HepG2 (cell line): Measurements from ENCODE around the gene CIAO3. TPM values are rescaled to one million over a fixed set of nuclear protein-coding genes. Genes with fewer than 3 reads are reported as not detected.

Source experiments
- MTA3 ChIP-seq: sonication (generic); formaldehyde crosslinking; IDR thresholded peaks from 2 replicates; pipeline ENCODE4 v1.4.0; 2020; ENCODE audit warnings: missing genetic modification reagents
- THYN1 ChIP-seq: sonication (generic); formaldehyde crosslinking; IDR thresholded peaks from 2 replicates; pipeline ENCODE4 v1.8.1; 2023; ENCODE audit warnings: low read depth, mild to moderate bottlenecking, moderate library complexity, missing genetic modification reagents, borderline replicate concordance
- ZFY ChIP-seq: sonication (generic); formaldehyde crosslinking; IDR thresholded peaks from 2 replicates; pipeline ENCODE4 v1.4.0; 2020; ENCODE audit warnings: missing genetic modification reagents
- ZNF17 ChIP-seq: sonication (generic); formaldehyde crosslinking; IDR thresholded peaks from 2 replicates; pipeline ENCODE4 v1.5.0; 2020; ENCODE audit warnings: mild to moderate bottlenecking, missing genetic modification reagents
- ZNF782 ChIP-seq: sonication (generic); formaldehyde crosslinking; IDR thresholded peaks from 2 replicates; pipeline ENCODE4 v1.4.0; 2020; ENCODE audit warnings: missing genetic modification reagents, mild to moderate bottlenecking, borderline replicate concordance
- polyA plus RNA-seq, 8 experiments: library from polyadenylated mRNA; depleted of rRNA in 3 of 8; stranded (reverse) in 7 of 8; unstranded in 1 of 8; fragments of >200 nt; fragmentation: Illumina TruSeq in 4 of 8; extraction: Trizol in 4 of 8; gene quantifications; 2 replicates each; pipeline versions ENCODE4 v1.2.1 to v1.2.3, GENCODE V29; 2011 to 2016; ENCODE audit warnings: low read depth in 4 of 8, missing spikeins in 1 of 8, mixed read lengths in 1 of 8; ENCODE audit not compliant: insufficient read depth in 1 of 8
- total RNA-seq, 5 experiments: library from RNA; depleted of rRNA; stranded (reverse); fragments of >200 nt; fragmentation: Illumina TruSeq; extraction: Trizol; gene quantifications; 2 replicates each; pipeline ENCODE4 v1.2.3, GENCODE V29; 2016; ENCODE audit warnings: low read depth in 1 of 5
- TF ChIP-seq, protein P1 (sequence below): sonication (generic); formaldehyde crosslinking; IDR thresholded peaks from 2 replicates; pipeline ENCODE4 v1.8.1; 2022; ENCODE audit warnings: low read depth, mild to moderate bottlenecking, missing genetic modification reagents
- TF ChIP-seq, protein P2 (sequence below): sonication (generic); formaldehyde crosslinking; IDR thresholded peaks from 2 replicates; pipeline ENCODE4 v1.5.1; 2020; ENCODE audit warnings: mild to moderate bottlenecking, missing genetic modification reagents, borderline replicate concordance
- TF ChIP-seq, protein P3 (sequence below): sonication (generic); formaldehyde crosslinking; IDR thresholded peaks from 2 replicates; pipeline ENCODE4 v1.8.1; 2023; ENCODE audit warnings: mild to moderate bottlenecking, missing genetic modification reagents, borderline replicate concordance

The CIAO3 gene
- total and polyA plus RNA-seq, 2 of the 13 experiments (the other 11 are each of a cell fraction or from before 2014, with no cell fraction given), result 21.7 to 25.0 TPM

DNA sequence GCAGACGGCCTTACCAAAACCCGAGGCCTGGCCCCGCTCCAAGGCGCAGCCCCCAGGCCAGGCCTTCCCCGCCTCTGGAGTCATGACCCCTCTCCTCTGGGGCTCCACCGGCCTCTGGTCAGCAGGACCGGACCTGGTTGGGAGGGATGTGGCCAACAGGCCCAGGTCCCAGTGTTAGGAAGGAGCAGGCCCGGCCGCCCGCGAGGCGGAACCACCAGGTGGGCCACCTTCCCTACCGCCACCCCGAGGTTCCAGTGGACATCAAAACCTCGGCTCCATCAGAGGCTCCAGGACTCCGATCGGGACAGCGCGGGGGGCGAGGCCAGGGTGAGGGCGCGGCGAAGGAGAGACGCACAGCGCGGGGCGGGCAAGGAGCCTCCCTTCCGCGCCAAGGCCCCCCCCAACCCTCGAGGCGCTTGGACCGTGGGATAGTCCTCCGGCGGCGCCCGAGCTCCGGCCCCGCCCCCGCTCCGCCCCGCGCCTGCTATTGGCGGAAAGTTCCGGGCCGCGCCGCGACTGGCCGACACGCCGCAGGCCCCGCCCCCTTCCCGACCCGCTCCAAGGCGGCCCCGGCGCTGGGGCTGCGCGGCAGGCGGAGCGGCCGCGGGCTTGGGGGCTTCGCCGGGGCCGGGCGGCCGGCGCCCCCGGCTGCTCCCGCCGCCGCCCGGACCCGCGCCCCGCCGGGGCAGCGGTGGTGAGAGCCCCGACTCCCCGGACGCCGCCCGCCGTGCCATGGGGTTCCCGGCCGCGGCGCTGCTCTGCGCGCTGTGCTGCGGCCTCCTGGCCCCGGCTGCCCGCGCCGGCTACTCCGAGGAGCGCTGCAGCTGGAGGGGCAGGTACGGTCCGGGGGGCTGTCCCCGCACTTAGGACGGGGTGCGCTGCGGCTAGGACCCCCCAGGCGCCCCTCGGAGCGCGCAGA lies 26.0 kb downstream of the CIAO3 start, which contains the start of gene METRN (continued):
- TF ChIP-seq, protein P1, sequence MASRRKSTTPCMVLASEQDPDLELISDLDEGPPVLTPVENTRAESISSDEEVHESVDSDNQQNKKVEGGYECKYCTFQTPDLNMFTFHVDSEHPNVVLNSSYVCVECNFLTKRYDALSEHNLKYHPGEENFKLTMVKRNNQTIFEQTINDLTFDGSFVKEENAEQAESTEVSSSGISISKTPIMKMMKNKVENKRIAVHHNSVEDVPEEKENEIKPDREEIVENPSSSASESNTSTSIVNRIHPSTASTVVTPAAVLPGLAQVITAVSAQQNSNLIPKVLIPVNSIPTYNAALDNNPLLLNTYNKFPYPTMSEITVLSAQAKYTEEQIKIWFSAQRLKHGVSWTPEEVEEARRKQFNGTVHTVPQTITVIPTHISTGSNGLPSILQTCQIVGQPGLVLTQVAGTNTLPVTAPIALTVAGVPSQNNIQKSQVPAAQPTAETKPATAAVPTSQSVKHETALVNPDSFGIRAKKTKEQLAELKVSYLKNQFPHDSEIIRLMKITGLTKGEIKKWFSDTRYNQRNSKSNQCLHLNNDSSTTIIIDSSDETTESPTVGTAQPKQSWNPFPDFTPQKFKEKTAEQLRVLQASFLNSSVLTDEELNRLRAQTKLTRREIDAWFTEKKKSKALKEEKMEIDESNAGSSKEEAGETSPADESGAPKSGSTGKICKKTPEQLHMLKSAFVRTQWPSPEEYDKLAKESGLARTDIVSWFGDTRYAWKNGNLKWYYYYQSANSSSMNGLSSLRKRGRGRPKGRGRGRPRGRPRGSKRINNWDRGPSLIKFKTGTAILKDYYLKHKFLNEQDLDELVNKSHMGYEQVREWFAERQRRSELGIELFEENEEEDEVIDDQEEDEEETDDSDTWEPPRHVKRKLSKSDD (CRISPR knock-in tag), result no peak
- TF ChIP-seq THYN1, result no peak
- peak; percentile 55 for TF ChIP-seq ZFY
- TF ChIP-seq ZNF17 (CRISPR knock-in tag), result no peak
- no peak for TF ChIP-seq MTA3 (CRISPR knock-in tag)
- TF ChIP-seq, protein P2, sequence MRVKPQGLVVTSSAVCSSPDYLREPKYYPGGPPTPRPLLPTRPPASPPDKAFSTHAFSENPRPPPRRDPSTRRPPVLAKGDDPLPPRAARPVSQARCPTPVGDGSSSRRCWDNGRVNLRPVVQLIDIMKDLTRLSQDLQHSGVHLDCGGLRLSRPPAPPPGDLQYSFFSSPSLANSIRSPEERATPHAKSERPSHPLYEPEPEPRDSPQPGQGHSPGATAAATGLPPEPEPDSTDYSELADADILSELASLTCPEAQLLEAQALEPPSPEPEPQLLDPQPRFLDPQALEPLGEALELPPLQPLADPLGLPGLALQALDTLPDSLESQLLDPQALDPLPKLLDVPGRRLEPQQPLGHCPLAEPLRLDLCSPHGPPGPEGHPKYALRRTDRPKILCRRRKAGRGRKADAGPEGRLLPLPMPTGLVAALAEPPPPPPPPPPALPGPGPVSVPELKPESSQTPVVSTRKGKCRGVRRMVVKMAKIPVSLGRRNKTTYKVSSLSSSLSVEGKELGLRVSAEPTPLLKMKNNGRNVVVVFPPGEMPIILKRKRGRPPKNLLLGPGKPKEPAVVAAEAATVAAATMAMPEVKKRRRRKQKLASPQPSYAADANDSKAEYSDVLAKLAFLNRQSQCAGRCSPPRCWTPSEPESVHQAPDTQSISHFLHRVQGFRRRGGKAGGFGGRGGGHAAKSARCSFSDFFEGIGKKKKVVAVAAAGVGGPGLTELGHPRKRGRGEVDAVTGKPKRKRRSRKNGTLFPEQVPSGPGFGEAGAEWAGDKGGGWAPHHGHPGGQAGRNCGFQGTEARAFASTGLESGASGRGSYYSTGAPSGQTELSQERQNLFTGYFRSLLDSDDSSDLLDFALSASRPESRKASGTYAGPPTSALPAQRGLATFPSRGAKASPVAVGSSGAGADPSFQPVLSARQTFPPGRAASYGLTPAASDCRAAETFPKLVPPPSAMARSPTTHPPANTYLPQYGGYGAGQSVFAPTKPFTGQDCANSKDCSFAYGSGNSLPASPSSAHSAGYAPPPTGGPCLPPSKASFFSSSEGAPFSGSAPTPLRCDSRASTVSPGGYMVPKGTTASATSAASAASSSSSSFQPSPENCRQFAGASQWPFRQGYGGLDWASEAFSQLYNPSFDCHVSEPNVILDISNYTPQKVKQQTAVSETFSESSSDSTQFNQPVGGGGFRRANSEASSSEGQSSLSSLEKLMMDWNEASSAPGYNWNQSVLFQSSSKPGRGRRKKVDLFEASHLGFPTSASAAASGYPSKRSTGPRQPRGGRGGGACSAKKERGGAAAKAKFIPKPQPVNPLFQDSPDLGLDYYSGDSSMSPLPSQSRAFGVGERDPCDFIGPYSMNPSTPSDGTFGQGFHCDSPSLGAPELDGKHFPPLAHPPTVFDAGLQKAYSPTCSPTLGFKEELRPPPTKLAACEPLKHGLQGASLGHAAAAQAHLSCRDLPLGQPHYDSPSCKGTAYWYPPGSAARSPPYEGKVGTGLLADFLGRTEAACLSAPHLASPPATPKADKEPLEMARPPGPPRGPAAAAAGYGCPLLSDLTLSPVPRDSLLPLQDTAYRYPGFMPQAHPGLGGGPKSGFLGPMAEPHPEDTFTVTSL (CRISPR knock-in tag), result no peak
- TF ChIP-seq, protein P3, sequence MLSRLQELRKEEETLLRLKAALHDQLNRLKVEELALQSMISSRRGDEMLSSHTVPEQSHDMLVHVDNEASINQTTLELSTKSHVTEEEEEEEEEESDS, result no peak
- 0 out of 2 replicates have a peak, but pooled peaks have one; percentile 37 for TF ChIP-seq ZNF782 (CRISPR knock-in tag)
